HG03159 (cell line): Measurements from ENCODE around the gene KCNS1.

Experiments used
- ATAC-seq: cut with Tn5 transposase; IDR thresholded peaks from one replicate; pipeline ENCODE4 v1.9.1; 2021; ENCODE audit warnings: mild to moderate bottlenecking, moderate library complexity; ENCODE audit not compliant: unreplicated experiment

KCNS1 gene

GRCh38 chr20:45110301-45110700, 9.4 kb upstream of the KCNS1 start:
- no peak for ATAC-seq

DNA sequence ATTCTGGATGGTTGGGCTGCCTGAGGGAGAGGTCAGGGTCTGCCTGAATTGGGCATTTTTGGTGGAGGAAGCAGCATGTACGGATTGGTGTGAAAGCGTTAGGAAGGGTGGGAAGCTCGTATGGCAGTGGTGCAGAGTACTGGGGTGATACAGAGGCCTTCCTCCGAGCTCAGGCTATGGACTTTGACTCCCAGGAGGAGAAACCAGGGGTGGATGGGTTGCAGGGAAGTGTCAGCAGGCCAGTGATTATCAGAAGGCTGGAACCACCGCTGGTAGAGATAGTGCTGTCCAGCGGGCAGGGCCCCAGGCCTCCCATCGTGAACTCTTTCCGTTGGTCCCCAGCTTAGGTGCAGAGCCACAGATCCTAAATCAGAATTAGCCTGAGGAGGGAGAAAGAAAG, 8.7 kb upstream of the KCNS1 start:
- ATAC-seq: no peak

GRCh38 chr20:45105317-45105716, 4.4 kb upstream of the KCNS1 start:
- ATAC-seq: no peak

DNA sequence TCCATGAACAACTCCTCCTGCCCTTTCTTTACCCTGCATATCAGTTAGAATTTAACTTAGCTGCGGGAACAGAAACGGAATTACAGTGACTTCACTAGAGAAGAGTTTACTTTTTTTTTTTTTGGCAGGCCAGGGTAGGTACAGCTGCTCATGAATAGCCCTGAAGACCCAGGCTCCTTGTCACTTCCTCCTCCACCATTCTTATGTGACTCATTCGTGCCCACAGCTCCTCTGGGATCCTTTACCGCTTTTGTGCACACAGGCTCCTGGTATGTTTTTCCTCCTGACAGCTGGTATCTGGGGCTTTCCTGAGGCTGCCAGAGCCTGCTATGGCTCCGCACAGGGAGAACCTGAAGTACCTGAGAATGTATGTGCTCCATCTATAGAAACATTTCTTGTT, 3.9 kb upstream of the KCNS1 start:
- ATAC-seq: no peak

DNA sequence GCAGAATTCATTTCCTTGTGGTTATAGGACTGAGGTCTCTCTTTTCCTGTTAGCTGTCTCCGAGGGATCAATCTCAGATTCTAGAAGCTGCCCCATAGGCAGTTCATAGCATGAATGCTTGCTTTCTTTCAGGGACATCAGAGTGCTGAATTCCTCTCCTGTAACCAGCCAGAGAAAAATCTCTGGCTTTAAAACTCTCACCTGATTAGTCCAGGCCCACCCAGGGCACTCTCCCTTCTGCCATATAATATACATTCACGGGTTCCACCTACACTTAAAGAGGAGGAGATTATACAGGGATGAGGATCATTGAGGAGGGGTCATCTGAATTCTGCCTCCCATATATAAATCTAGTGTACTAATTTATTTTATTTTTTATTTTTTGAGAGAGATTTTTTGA, 2.1 kb upstream of the KCNS1 start:
- no peak for ATAC-seq

DNA sequence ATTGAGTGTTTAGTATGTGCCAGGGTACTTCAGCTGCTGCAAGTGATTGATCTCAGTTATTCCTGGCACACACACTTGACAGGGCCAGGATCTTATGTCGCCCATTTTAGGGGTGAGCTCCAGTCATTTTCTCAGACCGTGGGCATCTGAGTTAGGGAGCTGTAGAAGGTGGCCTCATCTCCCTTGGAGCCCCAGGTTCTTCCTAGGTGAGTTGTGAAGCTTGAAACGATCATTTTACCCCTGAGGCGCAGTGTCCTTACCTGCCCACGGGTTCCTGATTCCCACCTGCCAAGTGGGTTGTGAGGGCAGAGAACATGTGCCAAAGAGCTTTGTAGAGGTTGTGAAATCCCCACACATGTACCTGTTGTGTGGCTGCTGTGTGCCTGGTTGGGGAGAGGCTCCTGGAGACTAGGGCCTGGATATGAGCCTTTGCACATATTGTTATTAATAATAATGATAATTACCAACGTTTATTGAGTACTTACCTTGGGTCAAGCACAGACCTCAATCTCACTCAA, 465 bp upstream of the KCNS1 start:
- ATAC-seq: no peak

DNA sequence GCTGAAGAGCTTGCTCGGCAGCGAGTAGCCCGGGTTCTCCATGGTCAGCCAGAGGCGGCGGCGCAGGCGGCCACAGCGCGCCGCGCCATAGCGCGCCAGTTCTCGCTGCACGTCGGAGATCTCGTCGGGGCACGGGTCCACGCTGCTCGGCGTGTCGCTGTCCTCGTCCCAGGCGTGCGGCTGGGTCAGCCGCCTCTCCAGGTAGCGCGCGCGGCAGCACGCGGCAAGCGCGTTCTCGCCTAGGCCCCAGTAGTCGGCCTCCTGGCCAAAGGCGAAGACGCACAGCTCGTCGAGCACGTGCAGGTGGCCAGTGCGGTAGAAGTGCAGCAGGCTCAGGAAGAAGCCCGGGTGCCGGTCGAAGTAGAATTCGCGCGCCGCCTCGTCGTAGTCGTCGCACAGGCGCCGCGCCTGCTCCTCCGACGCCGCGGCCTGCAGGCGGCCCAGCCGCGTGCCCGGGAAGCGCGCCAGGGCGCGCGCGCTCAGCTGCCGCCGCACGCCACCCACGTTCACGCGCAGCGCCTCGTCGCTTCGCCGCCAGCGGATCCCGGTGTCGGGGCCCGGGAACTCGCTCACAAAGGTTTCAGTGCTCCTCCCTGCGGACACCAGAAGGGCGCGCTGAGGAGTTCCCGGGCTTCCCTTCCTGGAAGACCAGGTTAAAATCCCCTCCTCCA, 2.7 kb downstream of the KCNS1 start:
- no peak for ATAC-seq

DNA sequence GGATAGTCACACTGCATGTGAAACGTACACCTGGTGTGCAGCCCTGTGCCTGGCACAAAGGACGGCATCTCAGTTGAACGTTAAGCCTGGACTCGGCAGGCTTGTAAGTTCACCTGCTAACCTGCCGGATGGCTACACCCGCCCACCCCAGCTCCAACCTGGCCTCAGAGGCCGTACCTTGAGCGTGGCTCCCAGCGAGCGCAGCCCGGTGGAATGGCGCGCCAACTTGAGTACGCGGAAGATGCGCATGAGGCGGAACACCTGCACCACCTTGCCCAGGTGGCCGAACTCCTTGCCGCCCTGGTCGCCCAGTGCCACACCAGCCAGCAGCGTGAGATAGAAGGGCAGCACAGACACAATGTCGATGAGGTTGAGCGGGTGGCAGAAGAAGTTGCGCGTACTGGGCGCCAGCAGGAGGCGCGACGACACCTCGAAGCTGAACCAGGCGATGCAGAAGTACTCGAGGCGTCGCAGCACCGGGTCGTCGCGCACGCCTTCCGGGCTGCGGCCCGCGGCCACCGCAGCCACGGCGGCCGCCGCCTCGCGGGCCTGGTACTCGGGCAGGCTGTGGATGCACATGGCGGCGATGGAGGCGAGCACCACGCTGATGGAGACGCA, 3.3 kb downstream of the KCNS1 start:
- no peak for ATAC-seq

GRCh38 chr20:45096781-45097180, 4.1 kb downstream of the KCNS1 start:
- ATAC-seq: no peak

DNA sequence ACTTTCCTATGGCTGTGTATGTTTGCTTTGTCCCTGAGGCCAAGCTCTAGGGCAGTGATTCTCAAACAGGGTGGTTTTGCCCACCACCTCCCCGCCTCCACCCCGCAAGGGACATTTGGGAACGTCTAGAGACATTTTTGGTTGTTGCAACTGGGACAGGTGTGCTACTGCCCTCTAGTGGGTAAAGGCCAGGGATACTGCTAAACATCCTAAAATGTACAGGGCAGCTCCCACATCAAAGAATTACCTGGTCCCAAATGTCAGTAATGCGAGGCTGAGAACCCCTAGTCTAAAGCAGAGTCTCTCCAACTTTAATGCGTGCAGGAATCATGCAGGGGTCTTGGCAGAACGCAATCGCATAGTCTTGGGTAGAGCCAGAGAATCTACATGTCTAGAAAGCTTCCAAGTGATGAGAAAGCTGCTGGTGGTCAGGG, 5.1 kb downstream of the KCNS1 start:
- ATAC-seq: no peak

DNA sequence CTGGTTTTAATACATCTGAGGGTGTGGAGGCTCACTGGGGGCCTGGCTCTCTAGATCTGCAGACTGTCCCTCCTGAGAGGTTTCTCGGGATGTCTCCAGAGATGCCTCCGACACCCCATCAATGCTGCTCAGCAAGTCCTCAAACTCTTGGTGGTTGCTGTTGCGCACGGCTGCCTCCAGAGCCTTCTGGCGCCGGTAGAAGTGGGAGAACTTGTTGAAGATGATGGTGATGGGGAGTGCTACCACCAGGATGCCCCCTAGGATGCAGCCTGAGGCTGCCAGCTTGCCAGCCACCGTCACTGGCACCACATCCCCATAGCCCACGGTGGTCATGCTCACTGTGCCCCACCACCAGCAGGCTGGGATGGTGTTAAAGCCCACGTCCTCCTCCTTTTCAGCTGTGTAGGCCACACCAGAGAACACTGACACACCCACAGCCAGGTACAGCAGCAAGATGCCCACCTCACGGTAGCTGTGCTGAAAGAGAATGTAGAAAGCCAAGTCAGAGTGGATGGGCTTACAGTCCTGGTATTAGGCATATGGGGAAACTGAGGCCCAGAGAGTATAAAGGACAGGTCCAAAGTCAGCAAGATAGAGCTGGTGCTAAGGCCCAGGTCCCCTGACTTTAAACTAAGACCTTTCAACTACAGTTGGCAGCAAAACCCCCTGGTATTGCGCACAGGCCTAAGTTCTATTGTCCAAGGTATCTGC, 5.9 kb downstream of the KCNS1 start:
- ATAC-seq: no peak

DNA sequence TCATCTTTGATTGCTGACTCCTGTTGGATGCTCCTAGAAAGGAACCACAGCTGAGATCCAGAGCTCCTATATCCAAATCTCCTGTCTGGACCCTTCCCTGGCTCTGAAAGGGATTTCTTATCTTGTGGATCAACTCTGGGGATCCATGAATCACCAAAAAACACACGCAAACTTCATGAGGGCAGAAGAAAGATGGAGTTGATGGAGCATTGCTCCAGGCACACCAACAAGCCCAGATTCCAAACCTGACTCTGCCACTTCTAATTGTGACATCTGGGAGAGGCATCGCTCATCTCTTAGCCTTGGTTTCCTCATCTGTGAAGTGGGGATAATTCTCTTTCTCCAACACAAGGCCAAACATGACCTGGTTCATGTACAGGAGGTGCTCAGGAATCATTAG, 6.7 kb downstream of the KCNS1 start:
- no peak for ATAC-seq

GRCh38 chr20:45092898-45093297, 8.0 kb downstream of the KCNS1 start:
- ATAC-seq: no peak

DNA sequence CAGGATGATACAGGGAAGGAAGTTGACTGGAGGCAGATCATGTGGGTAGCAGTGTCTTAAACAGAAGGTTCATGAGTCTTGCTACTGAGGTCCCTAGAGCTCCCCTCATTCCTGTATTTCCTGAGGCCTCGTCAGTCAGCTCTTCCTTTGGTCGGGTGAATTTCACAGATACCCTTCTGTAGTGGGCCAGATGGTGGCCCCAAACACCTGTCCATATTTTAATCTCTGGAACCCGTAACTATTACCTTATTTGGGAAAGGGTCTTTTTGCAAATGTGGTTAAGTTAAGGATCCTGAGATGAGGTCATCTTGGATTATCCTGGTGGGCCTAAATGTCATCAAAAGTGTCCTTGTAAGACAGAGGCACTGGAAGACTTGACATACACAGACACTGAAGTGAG, 9.6 kb downstream of the KCNS1 start:
- no peak for ATAC-seq

- ATAC-seq: no peak
Observed at GRCh38 chr20:45090481-45090880, 10.4 kb downstream of the KCNS1 start.

DNA sequence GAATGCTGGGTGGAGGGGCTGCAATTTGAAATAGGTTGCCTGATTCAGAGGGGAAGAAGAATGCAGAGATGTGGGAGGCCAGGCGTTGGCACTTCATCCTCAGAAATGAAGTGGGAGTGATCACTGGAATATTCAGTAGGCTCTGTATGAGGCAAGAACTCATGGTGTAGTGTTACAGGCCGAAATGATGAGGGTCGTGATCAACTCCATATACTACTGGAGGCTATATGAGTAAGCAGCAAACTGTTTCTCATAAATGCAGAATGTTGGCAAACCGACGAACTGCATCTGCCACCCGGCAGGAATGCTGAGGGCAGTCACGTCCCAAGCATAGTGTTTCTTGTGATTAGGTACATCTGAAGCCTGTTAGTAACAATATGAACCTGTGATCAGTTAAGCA, 12.7 kb downstream of the KCNS1 start:
- ATAC-seq: no peak

DNA sequence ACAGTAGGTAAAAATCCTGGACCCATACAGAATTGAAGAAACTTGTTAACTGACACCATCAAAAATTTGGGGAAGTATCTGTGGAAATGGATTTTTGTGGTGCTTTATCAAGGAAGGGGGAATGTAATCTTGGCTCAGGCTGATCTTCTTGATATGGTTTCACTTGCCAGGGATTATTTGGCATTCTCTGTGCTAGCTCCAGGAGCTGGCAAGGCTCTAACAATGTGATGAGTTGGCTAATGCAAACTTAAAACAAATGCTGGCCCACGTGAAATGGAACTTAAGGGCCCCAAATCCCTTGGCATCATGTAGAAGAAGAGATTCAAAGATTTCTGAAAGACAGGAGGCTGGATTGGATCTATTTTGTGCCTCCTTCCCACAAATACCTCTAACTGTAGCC, 13.1 kb downstream of the KCNS1 start:
- ATAC-seq: no peak

- ATAC-seq: no peak
Observed at GRCh38 chr20:45087097-45087790, 13.7 kb downstream of the KCNS1 start.

DNA sequence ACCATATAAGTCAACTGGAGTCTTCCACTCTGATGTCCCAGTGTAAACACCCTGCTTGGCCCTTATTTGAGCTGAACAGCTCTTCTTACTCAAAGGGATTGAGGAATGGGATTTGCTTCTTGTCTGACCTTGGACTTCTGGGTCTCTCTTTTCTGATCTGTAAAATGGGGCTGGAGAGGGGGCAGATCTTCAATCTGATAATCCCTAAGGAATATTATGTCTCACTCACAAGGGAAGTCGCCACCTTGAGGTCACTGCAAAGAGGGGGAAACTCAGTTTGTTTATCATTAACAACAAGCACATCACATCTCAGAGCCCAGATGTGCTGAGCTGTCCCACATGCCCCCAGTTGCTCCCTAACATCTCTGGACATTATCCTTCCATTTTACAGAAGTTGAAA, 15.1 kb downstream of the KCNS1 start:
- no peak for ATAC-seq

GRCh38 chr20:45085289-45085688, 15.6 kb downstream of the KCNS1 start:
- no peak for ATAC-seq

- no peak for ATAC-seq
Observed at GRCh38 chr20:45083127-45083526, 17.8 kb downstream of the KCNS1 start.

DNA sequence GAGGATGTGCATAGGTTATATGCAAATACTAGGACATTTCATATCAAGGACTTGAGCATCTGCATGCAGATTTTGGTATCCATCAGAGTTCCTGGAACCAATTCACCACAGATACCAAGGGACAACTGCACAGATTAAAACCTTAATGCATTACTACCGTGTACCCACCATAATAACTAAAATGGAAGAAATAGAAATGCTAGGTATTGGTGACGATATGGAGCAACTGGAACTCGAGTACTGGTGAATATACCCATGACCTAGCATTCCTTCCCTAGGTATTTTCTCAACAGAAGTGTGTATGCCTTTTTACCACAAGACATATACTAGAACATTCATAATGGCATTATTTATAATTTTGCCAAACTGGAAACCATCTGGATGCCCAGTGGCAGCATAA, 18.5 kb downstream of the KCNS1 start:
- no peak for ATAC-seq
